Measurements from ENCODE around the gene AK3.

The AK3 gene

DNA sequence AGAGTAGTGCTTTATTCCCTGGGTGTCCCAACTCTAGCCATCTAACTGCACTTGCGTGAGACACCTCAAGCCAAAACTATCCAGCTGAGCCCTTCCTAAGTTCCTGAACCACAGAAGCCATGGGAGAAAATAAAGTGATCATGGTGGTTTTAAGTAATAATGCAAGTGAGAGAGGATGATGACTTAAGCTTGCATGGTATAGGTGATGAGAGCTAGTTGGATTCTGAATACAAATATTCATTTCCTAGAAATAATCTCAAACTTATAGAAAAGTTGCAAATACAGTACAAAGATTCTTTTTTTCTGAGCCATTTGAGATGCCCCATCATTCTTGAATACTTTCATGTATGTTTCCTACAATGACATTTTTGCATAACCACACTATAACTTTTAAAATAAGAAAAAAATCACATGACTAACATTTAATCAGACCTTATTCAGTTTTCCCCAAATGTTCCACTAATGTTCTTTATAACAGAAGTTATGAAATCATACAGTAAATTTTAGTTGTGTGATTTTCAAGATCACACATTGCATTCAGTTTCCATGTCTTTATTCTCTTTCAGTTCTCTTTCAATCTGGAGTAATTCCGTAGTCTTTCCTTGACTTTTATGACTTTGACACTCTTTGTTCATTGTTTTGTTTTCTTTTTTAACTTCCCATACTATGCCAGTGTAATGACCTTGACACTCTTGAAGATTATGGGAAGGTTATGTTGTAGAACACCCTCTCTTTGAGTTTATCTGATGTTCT lies 5.5 kb upstream of the AK3 start:
- DNase-seq, result no peak

DNA sequence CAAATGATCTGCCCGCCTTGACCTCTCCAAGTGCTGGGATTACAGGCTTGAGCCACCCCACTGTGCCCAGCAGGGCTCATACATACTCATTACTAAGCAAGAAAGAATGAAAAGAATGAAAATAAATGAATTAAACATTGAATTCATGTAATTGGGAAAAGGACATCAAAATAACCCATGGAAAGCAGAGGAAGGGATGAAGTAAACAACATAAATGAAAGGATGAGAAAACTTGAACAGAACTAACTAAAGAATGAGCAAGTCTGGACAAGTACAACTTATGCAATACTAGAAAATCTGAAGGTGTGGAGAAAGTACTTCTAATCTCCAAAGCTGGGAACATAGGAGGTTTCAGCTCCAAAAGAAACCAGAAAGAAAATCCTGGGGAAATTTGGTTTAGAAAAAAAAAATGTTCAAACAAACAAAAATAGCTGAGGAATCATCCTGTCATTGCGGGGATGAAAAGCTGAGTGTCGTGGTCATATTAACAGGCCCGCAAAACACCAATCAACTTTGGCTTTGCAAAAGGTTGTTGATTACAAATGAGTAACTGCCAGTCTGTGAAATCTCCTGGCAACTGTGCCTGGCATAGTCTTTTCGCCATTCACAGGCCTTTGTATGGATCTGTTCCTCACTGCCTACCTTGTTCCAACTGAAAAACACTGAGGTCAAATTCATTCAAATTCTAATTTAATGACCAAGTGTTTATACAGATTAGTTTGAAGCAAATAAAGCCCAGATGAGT lies 2.3 kb upstream of the AK3 start:
- DNase-seq, result no peak

DNA sequence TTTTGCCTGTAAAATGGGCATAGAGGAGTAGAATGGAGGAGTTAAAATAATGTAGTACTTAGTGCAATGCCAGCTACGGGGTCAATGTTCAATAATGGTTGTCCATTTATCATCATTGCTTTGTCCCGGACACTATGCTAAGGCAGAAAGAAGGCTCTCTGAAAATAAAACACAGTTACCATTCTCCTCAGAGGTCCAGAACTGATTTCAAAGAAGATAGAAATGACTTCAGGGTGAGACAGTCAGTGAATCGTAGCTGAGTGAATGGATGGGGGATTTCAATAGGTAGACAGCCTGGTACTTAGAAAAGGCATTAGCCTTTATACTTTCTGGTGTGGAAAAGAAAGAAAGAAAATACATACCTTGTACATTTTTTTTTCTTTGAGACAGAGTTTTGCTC lies 1.2 kb upstream of the AK3 start:
- no peak for DNase-seq

DNA sequence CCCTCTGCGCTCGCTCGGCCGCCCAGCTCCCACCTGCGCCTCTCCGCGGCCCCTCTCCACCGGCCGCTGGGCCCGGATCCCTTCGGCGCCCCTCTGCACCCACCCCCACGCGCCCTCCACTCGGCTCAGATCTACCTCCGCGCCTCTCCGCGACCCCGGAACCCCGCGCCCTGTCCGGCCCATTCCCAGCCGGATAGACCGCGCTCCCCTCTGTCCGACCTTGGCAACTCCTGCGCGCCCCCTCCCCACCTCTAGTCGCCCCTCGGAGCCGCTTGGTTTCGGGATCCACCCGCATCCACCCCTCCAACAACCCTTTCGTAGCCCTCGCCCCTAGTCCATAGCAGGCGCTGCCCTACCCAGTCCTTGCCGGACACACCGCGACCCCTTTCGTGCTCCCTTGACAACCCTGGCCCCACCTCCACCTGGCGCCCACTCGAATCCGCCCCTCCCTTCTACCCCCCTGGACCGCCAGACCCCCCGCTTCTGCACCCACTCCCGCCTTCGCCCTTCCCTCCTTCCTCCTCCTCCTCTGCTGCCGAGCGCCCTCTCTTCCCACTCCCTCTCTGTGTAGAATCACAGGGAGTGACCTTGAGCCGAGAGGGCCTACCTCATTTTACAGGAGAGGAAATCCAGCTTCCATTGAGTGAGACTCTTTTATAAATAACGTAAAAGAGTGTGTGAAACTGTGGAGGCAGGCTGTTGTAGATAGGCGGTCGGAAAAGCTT lies 525 bp upstream of the AK3 start:
- no peak for DNase-seq

DNA sequence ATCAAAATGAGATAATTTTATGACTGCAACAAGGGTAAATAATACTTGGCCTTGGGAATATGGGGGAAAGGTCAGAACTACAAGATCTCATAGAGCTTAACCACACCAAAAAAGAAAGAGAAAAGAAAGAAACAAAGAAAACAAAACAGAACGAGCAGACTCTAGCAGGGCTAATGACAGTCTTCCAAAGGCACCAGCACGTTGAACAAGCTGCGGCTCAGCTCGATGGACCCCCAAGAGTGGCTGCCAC lies 689 bp downstream of the AK3 start:
- DNase-seq, result peak; percentile 21

DNA sequence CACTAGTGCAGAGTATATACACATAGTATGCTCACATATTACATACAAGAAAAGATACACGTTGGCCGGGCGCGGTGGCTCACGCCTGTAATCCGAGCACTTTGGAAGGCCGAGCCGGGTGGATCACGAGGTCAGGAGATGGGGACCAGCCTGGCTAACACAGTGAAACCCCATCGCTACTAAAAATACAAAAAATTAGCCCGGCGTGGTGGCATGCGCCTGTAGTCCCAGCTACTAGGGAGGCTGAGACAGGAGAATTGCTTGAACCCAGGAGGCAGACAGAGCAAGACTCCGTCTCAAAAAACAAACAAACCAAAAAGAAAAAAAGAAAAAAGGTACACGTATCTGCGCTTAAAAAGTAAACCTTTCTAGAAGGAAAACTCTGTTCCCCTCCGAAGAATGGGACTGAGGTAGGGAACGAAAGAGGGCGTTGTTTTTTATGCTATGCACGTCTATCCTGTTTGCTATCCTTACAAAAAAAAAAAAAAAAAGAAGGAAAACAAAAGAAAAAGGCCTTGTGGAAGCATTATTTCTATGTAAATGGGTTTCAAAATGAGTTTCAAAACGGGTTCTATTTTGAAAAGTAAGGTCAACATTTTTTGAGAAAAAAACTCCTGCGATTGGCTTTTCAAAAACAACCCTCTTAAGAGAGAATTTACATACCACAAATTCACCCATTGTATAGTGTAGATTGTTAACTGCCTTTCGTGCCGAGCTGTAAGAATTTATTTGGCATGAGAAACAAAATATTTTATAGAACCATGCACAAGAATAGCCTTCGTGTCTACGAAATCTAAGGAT lies 1.2 kb downstream of the AK3 start:
- DNase-seq, result no peak

DNA sequence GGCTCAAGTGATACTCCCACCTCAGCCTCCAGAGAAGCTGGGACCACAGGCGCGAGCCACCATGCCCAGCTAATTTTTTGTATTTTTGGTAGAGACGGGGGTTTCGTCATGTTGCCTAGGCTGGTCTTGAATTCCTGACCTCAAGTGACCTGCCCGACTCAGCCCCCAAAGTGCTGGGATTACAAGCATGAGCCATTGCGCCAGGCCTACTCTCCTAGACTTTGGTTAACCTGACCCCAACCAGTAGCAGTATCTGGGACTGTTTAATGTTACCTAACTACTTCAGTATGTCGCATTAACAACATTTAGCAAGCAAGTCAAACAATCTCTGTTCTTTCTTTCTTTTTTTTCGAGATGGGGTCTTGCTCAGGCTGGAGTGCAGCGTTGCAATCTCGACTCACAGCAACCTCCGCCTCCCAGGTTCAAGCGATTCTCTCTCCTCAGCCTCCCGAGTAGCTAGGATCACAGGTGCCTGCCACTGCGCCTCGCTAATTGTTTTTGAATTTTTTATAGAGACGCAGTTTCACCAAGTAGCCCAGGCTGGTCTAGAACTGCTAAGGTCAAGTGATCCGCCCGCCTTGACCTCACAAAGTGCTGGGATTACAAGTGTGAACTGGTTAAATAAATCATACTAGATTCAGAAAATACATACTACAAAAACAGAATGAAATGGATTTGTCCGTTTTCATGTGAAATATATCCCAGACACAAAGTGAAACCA lies 2.0 kb downstream of the AK3 start:
- no peak for DNase-seq

DNA sequence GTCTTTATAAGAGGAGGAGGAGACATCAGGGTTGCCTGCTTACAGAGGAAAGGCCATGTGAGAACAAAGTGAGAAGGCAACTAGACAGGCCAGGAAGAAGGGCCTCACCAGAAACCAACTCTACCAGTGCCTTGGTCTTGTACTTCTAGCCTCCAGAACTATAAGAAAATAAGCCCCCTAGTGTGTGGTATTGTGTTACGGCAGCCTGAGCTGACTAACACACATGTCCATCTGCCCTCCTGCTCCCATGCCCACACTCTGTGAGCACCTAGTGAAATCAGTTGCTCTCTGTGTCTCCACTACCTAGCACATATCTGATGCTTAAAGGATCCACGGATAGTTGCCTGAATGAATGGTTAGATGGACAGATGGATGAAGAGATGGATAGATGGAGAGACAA lies 6.9 kb downstream of the AK3 start:
- no peak for DNase-seq

DNA sequence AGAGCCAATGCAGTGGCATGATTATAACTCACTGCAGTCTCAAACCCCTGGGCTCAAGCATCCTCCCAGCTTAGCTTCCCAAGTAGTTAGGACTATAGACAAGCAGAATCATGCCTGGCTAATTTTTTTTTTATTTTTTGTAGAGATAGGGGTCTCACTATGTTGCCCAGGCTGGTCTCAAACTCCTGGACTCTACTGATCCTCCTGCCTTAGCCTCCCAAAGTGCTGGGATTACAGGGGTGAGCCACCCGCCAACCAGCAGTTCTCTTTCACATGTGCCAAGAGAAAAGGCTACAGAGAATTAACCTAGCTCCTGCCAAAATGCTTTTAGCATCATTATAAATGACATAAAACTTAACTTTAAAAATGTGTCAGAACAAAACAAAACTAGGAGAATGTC lies 8.1 kb downstream of the AK3 start:
- DNase-seq, result no peak

DNA sequence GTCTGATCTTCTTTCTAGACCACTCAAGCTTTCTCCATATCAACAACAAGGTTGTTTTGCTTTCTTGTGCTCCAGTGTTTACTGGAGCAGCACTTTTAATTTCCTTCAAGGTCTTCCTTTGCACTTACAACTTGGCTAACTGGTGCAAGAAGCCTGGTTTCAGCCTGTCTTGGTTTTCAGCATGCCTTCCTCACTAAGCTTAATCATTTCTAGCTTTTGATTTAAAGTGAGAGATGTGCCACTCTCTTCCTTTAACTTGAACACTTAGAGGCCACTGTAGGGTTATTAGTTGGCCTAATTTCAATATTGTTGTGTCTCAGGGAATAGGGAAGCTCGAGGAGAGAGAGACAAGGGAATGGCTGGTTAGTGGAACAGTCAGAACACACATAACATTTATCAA lies 13.4 kb downstream of the AK3 start:
- DNase-seq, result no peak

DNA sequence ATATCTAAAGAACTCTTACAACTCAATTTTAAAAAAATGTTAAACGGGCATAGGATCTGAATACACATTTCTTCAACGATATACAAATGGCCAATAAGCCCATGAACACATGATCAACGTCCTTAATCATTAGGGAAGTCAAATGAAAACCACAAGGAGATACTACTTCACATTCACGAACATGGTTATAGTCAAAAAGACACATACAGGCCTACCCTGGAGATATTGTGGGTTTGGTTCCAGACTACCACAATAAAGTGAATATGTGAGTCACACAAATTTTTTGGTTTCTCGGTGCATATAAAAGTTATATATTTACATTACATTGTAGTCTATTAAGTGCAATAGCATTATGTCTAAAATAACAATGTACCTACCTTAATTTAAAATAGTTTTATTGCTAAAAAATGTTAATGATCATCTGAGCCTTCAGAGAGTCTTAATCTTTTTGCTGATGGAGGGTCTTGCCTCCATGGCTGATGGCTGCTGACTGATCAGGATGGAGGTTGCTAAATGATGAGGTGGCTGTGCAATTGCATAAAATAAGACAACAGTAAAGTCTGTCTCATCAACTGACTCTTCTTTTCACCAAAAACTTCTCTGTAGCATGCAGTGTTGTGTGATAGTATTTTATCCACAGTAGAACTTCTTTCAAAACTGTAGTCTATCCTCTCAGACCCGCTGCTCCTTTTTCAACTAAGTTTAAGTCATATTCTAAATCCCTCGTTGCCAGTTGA lies 15.1 kb downstream of the AK3 start:
- no peak for DNase-seq

DNA sequence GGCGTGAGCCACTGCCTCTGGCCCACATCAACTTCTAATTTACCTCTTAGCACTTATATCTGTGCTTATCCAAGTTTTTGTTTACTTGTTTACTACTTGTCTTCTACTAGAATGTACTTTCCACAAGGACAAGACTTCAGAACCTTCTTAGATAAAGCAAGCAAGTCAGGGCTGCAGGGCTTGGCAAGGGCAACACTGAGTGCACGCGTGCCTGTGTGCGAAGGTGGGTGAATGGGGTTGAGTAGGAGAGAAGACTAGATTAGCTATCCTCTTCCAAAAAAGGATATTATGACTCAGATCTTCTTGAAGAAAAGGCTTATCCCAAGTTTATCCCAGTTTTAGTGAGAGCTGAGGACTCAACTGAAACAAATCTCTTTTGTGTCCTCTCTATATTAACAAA lies 19.3 kb downstream of the AK3 start:
- no peak for DNase-seq

DNA sequence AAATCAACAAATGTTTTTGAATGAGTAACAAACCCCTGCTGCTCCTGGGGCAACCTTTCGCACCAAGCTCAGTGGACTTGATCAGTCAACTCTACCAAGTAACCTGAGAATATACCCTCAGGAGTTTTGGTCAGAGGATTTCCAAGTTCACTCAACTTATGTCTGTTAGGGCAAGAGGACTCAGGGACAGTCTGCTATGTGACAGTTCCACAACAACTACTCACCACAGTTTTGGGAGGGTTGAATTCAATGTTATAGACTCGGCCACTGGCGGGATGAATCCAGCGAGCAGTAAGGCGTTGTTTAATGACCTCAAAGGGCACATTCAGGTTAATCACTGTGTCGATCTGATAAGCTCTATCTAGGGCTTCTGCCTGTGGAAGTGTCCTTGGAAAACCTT lies 22.1 kb downstream of the AK3 start:
- DNase-seq, result no peak

DNA sequence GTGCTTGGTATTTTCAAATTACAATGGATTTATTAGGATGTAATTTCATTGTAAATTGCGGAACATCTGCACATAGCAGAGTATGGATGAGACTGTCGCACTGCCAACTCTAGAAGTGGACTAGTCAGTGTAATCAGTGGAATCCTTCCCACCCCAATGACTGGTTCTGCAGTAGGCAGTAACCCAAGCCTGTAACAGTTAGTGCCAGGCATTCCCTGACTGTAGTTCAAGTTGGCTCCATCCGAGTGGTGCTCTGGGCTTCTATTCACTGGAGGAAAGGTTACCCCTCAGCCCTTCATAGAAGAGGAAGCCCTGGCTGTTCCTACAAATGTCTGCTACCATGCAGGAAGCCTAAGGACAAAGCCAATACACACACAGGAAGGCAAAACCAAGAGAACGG lies 23.2 kb downstream of the AK3 start:
- DNase-seq, result no peak

DNA sequence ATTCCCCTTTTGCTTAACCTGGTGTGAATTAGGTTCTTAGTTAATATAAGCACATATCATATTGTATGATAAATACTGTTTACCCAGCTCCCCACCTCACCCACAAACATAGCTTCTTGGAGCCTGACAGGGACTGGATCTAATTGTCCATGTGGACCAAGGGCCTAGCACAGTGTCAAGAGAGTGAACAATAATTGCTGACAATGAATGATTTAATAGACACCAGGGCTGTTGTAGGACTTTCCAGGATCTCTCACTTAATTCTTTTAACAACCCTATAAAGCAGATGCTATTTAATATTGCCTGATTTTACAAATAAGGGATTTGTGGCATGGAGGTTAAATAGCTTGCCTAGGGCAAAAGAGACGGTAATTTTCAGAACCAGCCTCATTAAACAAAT lies 24.8 kb downstream of the AK3 start:
- no peak for DNase-seq

DNA sequence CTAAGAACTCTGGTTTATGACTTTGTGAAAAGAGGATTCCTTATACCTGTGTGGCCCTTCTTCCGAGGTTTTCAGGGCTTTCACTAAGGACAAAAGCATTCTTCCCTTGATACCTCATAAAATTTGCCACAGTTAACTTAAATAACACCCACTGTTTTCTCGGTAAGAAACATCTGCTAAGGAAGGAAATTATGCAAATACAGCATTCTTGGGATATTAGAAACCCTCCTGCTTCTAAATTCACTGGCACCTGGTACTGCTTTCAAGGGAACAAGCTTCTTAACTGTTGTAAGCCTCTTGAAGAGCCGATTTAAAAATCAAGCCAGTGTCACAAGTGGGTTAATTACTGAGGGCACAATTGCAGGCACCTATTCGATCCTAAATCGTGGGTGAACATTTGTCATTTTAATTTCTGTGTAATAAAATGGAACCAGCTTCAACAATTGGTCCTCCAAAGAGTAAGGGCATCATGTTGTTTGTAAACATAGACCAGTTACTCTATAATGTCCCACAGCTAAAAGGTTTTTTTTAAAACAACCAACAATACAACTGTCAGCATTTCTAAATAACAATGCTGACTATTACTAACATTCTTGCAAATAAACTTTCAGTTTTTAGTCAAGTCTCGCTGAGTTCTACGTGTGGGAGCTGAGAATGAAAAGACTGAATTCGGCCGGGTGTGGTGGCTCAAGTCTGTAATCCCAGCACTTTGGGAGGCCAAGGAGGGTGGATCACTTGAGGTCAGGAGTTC lies 26.6 kb downstream of the AK3 start:
- DNase-seq, result peak; percentile 7

DNA sequence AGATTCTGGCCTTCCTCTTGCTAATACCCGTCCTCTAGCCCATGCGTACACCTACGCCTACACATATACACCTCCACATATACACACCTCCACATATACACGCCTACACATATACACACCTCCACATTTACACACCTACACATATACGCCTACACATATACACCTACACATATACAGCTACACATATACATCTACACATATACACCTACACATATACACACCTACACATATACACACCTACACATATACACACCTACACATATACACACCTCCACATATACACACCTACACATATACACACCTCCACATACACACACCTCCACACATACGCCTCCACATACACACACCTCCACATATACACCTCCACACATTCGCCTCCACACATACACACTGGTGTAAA lies 27.2 kb downstream of the AK3 start:
- DNase-seq, result no peak

DNA sequence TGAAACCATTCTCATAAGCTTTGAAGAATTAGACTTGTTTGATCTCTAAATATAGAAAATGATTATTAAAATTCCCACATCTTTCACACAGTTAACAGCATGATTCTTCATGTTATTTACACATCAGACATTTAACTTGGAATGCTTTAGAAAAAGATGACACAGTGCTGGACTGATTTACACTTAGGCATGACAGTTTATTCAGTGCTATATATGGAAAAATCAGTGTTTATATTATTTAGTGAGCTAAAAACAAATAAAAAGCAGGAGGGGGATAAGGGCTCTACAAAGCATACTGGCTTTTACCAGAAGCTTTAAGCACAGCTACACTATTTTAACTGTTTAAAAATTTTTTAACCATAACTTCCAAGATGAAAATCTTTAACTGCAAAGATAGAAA lies 31.6 kb downstream of the AK3 start:
- DNase-seq, result no peak

DNA sequence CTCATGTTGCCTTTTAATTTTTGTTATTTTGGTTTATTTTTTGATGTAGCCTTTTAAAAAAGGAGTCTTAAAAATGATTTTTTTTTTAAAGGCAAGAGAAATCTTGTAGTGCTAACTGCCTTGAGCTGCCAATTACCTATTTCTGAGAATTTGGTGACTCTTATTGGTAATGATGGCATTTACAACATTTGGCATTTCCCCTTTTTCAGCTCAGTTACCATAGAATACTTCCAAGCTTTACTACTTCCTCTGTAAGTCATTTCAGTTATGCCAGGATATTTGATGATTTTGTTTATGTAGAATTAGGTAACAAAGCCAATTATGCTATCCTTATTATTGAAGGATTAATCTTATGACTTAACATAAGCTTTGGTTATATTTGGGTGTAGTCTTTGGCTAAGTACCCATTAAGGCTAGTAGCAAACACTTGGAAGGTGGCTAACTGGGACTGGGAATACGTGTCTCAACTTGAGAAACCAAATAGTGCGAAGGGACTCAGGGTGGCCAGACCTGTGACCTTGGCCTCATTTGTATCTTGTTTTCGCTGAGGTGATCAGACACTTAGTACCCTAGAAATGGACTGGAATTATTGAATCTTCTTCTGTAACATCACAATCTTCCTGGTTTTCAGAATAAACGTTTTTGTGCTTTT lies 33.9 kb downstream of the AK3 start:
- no peak for DNase-seq

DNA sequence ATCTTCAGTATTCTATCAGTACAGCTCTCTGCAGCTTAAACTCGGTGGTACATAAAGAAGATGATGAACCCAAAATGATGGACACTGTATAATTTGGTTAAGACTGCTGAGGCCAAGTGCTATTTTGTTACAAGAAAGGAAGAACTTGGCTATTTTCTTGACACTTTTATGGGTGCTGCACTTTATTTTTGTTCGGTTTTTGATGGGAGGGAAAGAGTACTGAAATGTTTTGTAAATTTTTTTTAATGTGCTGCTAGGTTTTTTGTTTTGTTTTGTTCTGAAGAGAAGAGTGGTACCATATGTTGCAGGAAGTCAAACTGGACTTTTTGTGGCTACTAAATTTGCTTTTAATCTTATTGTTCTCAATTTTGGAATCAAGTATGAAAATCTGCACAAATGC lies 35.0 kb downstream of the AK3 start:
- DNase-seq, result no peak

DNA sequence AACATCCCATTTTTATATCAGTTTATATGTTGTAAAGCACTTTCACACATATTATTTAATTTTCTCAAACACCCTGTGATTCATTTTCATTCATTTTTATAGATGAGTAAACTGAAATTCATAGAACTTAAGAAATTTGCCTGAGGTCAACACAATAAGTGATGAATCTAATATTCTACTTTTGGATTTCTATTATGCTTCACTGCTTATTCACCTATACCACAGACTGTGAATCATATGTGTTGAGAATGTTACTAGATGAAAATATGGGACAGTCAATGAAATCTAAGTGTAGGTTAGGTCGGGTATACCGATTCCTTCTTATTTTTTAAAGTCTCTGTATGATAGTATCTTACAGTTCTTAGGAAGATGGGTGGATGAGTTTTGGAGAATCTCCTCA lies 36.9 kb downstream of the AK3 start:
- no peak for DNase-seq
